Daoy (cell line): Measurements from ENCODE around the gene PHF14. TPM values are rescaled to one million over a fixed set of nuclear protein-coding genes. Genes with fewer than 3 reads are reported as not detected.
A peak's percentile ranks its signal among the peaks of the same experiment; 100 is the strongest.

Source experiments
- DNase-seq: peaks from one replicate; pipeline ENCODE4 v3.0.0-alpha.2; 2015; ENCODE audit warnings: low read depth
- total RNA-seq: library from RNA; depleted of rRNA; stranded (reverse); fragments of >200 nt; shearing (Covaris generic); gene quantifications from 2 replicates; pipeline ENCODE4 v1.2.3, GENCODE V29; 2014

The PHF14 gene
- total RNA-seq, 1 experiment from 2014 or later, result 38.6 TPM

- DNase-seq, result no peak
These were observed 197.3 kb downstream of the PHF14 start for GRCh38 chr7:11170863-11171568.

GRCh38 chr7:11171569-11172192 is 198.0 kb downstream of the PHF14 start:
- no peak for DNase-seq

GRCh38 chr7:11172835-11173234 is 199.2 kb downstream of the PHF14 start:
- DNase-seq, result no peak

GRCh38 chr7:11175371-11175770 is 201.7 kb downstream of the PHF14 start:
- no peak for DNase-seq

GRCh38 chr7:11175887-11176286 is 202.2 kb downstream of the PHF14 start:
- DNase-seq, result no peak

- no peak for DNase-seq
These were observed 203.4 kb downstream of the PHF14 start for GRCh38 chr7:11176985-11177555.

- no peak for DNase-seq
These were observed 204.1 kb downstream of the PHF14 start for GRCh38 chr7:11177793-11178192.

- DNase-seq, result no peak
These were observed 207.9 kb downstream of the PHF14 start for GRCh38 chr7:11181590-11181989.

- DNase-seq, result no peak
These were observed 209.1 kb downstream of the PHF14 start for GRCh38 chr7:11182736-11183135.

GRCh38 chr7:11185179-11185815 is 211.6 kb downstream of the PHF14 start:
- DNase-seq, result no peak

GRCh38 chr7:11188529-11189310 is 215.0 kb downstream of the PHF14 start:
- DNase-seq, result no peak

GRCh38 chr7:11191081-11191480 is 217.4 kb downstream of the PHF14 start:
- no peak for DNase-seq

GRCh38 chr7:11191574-11192220 is 218.0 kb downstream of the PHF14 start:
- DNase-seq, result no peak

GRCh38 chr7:11192506-11192905 is 218.8 kb downstream of the PHF14 start:
- no peak for DNase-seq

GRCh38 chr7:11193131-11193867 is 219.6 kb downstream of the PHF14 start:
- DNase-seq, result peak; percentile 37

- DNase-seq, result no peak
These were observed 220.2 kb downstream of the PHF14 start for GRCh38 chr7:11193888-11194287.

- no peak for DNase-seq
These were observed 220.8 kb downstream of the PHF14 start for GRCh38 chr7:11194492-11194891.

GRCh38 chr7:11195502-11195901 is 221.8 kb downstream of the PHF14 start:
- no peak for DNase-seq

GRCh38 chr7:11196143-11196542 is 222.5 kb downstream of the PHF14 start:
- no peak for DNase-seq

- no peak for DNase-seq
These were observed 229.6 kb downstream of the PHF14 start for GRCh38 chr7:11203224-11203623.

- DNase-seq, result no peak
These were observed 230.0 kb downstream of the PHF14 start for GRCh38 chr7:11203683-11204082.
